Heart left ventricle (tissue), 16 donors: Measurements from ENCODE around the gene PRSS57. TPM values are rescaled to one million over a fixed set of nuclear protein-coding genes. Genes with fewer than 3 reads are reported as not detected.

Source experiments
- ATAC-seq, 4 donors: fragments of 200-7000 bp; cut with Tn5 transposase; one replicate each; pipeline ENCODE4 v1.9.1; 2020 to 2022; ENCODE audit warnings: moderate library complexity in 4 of 4, mild to moderate bottlenecking in 3 of 4, moderate number of reproducible peaks in 1 of 4
- DNase-seq, 5 donors: peaks; one replicate each; pipeline ENCODE4 v3.0.0-alpha.2; 2020
- H3K27ac ChIP-seq, 12 donors: fragments of 200-600 bp; sonication (generic) in 4 of 12; one replicate each; pipeline versions ENCODE4 v1.5.0 to v1.8.0; 2016 to 2022; ENCODE audit warnings: mild to moderate bottlenecking in 2 of 12
- H3K27me3 ChIP-seq, 9 donors: fragments of 200-600 bp; sonication (generic) in 2 of 9; one replicate each; pipeline versions ENCODE4 v1.5.1 to v1.8.0; 2016 to 2022; ENCODE audit warnings: mild to moderate bottlenecking in 3 of 9
- H3K36me3 ChIP-seq, 9 donors: fragments of 200-600 bp; sonication (generic) in 2 of 9; one replicate each; pipeline versions ENCODE4 v1.5.0 to v1.8.0; 2018 to 2022; ENCODE audit warnings: mild to moderate bottlenecking in 2 of 9
- H3K4me1 ChIP-seq, 12 donors: fragments of 200-600 bp; sonication (generic) in 4 of 12; one replicate each; pipeline versions ENCODE4 v1.5.0 to v1.8.0; 2016 to 2022; ENCODE audit warnings: mild to moderate bottlenecking in 3 of 12
- H3K4me3 ChIP-seq, 12 donors: fragments of 200-600 bp; sonication (generic) in 4 of 12; one replicate each; pipeline versions ENCODE4 v1.5.0 to v1.8.0; 2017 to 2022; ENCODE audit warnings: mild to moderate bottlenecking in 9 of 12, moderate library complexity in 4 of 12
- H3K9me3 ChIP-seq, 12 donors: fragments of 200-600 bp; sonication (generic) in 4 of 12; one replicate each; pipeline versions ENCODE4 v1.5.0 to v1.8.0; 2016 to 2022; ENCODE audit warnings: mild to moderate bottlenecking in 1 of 12
- CTCF ChIP-seq, 12 donors: fragments of 200-600 bp; sonication (generic) in 4 of 12; IDR thresholded peaks; one replicate each; pipeline versions ENCODE4 v1.5.0 to v1.8.0; 2018 to 2022; ENCODE audit warnings: antibody characterized with exemption in 12 of 12, mild to moderate bottlenecking in 5 of 12
- POLR2A ChIP-seq, 2 donors: fragments of 450-650 bp; IDR thresholded peaks; one replicate each; pipeline ENCODE4 v1.6.1; 2017; ENCODE audit warnings: antibody characterized with exemption in 2 of 2, mild to moderate bottlenecking in 2 of 2, moderate library complexity in 2 of 2
- WGBS, 4 donors: extraction: QIAGEN DNeasy Blood & Tissue Kit in 2 of 4; methylation state at CpG; one replicate each; pipeline versions ENCODE4 v1.1.5 to v1.1.7; 2013 to 2018; 5-methylcytosine and 5-hydroxymethylcytosine counted together
- intact Hi-C, 10 donors: fragments of 100-400 bp; cut with DNase I; formaldehyde crosslinking; loops; one replicate each; pipeline versions ENCODE4 v1.11.1 to v1.14.2; 2022
- polyA plus RNA-seq, 2 donors: library from polyadenylated mRNA; stranded (reverse); fragments of 200-250 nt; gene quantifications; one replicate each; pipeline ENCODE4 v1.2.3, GENCODE V29; 2013
- total RNA-seq, 9 donors: library from RNA; depleted of rRNA in 2 of 9; stranded (reverse); fragments of >200 nt in 2 of 9; fragmentation: NEBNext Ultra II Directional in 3 of 9; extraction: Animal tissue kit (Norgen Biotek cat#: 25700) in 3 of 9; gene quantifications; one replicate each; pipeline versions ENCODE4 v1.1.0 to v1.2.4, GENCODE V29; 2016 to 2023
- donor health status: ischemic (EF 13 %, LVEDD 7.1; RV severe dilation, severe dysfunction).
- donor health status: healthy with polysubstance abuse.
- donor health status: DM: no; HTN: yes; CAD: no.
- donor health status: DM: no; HTN: no; CAD: no.
- donor health status: ischemic (EF 25% LVEDD 6.9; RV normal size, moderate dysfunction).
- donor health status: ischemic (EF 25% LVEDD 5.7; RV mildly dilated, moderate dysfunction).
- donor health status: healthy.
- donor health status: DM: yes; HTN: yes; CAD: no.
- donor health status: ischemic (EF 35%, LVEDD 5.7; RV mildly dilated, moderate dysfunction).
- donor health status: nonischemic (EF 11% LVEDD 7.7; RV severe dilation, severe dysfunction).
- donor health status: DM: yes; HTN: yes; CAD: no.
- donor health status: PGD.
- donor health status: ischemic (EF 29% LVEDD 5.4; RV normal size, mild dysfunction).
- donor health status: nonischemic (EF 23%, LVEDD 6.1; RV moderate dilation, normal function).

PRSS57 gene
- total and polyA plus RNA-seq, 11 donors: not detected

- H3K27me3 ChIP-seq: peaks cover 0 to 20% (median 10%) of the 10 kb centered on the region in 9 donors
- DNase-seq (no peak), ATAC-seq (peak in 1 of 4 donors; percentile 27)
- H3K27ac ChIP-seq: peak overlapping the region in 10 of 12 donors; percentile 4 to 79 (median 46)
- intact Hi-C loops: no loop called here
- peak overlapping the region in 4 of 12 donors; percentile 15 to 23 (median 18) for H3K4me3 ChIP-seq
- WGBS, 4 donors: 20 to 56% (median 44%) methylated on average over 39 to 79 of the region's 79 CpGs
- TF ChIP-seq POLR2A (IDR thresholded peaks at IDR 0.05): no peak
- no peak for TF ChIP-seq CTCF (IDR thresholded peaks at IDR 0.05)
- H3K9me3 ChIP-seq: peaks cover 0 to 10% (median 0%) of the 10 kb centered on the region in 12 donors
- peaks cover 0 to 39% (median 26%) of the 10 kb centered on the region in 12 donors for H3K4me1 ChIP-seq
- no peaks in the 10 kb centered on the region for H3K36me3 ChIP-seq
These were observed 24.5 kb upstream of the PRSS57 start for GRCh38 chr19:719636-720344.

GRCh38 chr19:718991-719512 lies 23.8 kb upstream of the PRSS57 start:
- TF ChIP-seq POLR2A (IDR thresholded peaks at IDR 0.05) (no peak), CTCF (IDR thresholded peaks at IDR 0.05) (no peak)
- no peaks in the 10 kb centered on the region for H3K36me3 ChIP-seq
- peak in 3 of 4 donors; percentile 42 to 72 (median 68) for ATAC-seq
- WGBS, 4 donors: 27 to 62% (median 47%) methylated on average over 24 to 54 of the region's 54 CpGs
- peak overlapping the region in 10 of 12 donors; percentile 4 to 79 (median 46) for H3K27ac ChIP-seq
- intact Hi-C loops: no loop called here
- H3K4me3 ChIP-seq: peak overlapping the region in 4 of 12 donors; percentile 15 to 23 (median 18)
- peaks cover 0 to 20% (median 10%) of the 10 kb centered on the region in 9 donors for H3K27me3 ChIP-seq
- H3K9me3 ChIP-seq: peaks cover 0 to 10% (median 0%) of the 10 kb centered on the region in 12 donors
- peaks cover 0 to 39% (median 26%) of the 10 kb centered on the region in 12 donors for H3K4me1 ChIP-seq
- peak in 3 of 5 donors; percentile 47 to 82 (median 61) for DNase-seq

GRCh38 chr19:718251-718951 lies 23.1 kb upstream of the PRSS57 start:
- peak overlapping the region in 7 of 12 donors; percentile 29 to 79 (median 43) for H3K27ac ChIP-seq
- H3K4me1 ChIP-seq: peaks cover 0 to 39% (median 26%) of the 10 kb centered on the region in 12 donors
- intact Hi-C loops: no loop called here
- 64 to 68% (median 65%) methylated on average over 18 to 23 of the region's 23 CpGs for WGBS, 4 donors
- ATAC-seq (no peak), DNase-seq (no peak)
- TF ChIP-seq CTCF (IDR thresholded peaks at IDR 0.05) (no peak), POLR2A (IDR thresholded peaks at IDR 0.05) (no peak)
- peaks cover 0 to 10% (median 0%) of the 10 kb centered on the region in 12 donors for H3K9me3 ChIP-seq
- peaks cover 0 to 20% (median 10%) of the 10 kb centered on the region in 9 donors for H3K27me3 ChIP-seq
- no peak overlapping the region for H3K4me3 ChIP-seq
- no peaks in the 10 kb centered on the region for H3K36me3 ChIP-seq

GRCh38 chr19:715347-715746 lies 20.1 kb upstream of the PRSS57 start:
- intact Hi-C loops: no loop called here
- H3K27me3 ChIP-seq: peaks cover 0 to 14% (median 6%) of the 10 kb centered on the region in 9 donors
- no peak for DNase-seq
- TF ChIP-seq CTCF (IDR thresholded peaks at IDR 0.05): no peak
- no peak for ATAC-seq
- peaks cover 0 to 30% (median 14%) of the 10 kb centered on the region in 12 donors for H3K4me1 ChIP-seq
- peaks cover 0 to 10% (median 0%) of the 10 kb centered on the region in 12 donors for H3K9me3 ChIP-seq
- 91 to 98% (median 95%) methylated on average over 3 of the region's 3 CpGs for WGBS, 4 donors
- H3K27ac ChIP-seq: no peak overlapping the region
- no peak overlapping the region for H3K4me3 ChIP-seq
- H3K36me3 ChIP-seq: no peaks in the 10 kb centered on the region
